Right lobe of liver (tissue), 6 donors: ENCODE measurements around the gene LOXL3. TPM values are rescaled to one million over a fixed set of nuclear protein-coding genes. Genes with fewer than 3 reads are reported as not detected.

Experiments
- ATAC-seq, 4 donors: fragments of 200-7000 bp; cut with Tn5 transposase; one replicate each; pipeline ENCODE4 v1.9.1; 2020; ENCODE audit warnings: mild to moderate bottlenecking in 4 of 4, moderate library complexity in 4 of 4
- DNase-seq, 3 donors: peaks; one replicate each; pipeline ENCODE4 v3.0.0-alpha.2; 2020
- H3K27ac ChIP-seq, 3 donors: fragments of 200-600 bp; one replicate each; pipeline ENCODE4 v1.8.0; 2022
- H3K27me3 ChIP-seq, 2 donors: fragments of 200-600 bp; one replicate each; pipeline ENCODE4 v1.8.0; 2022
- H3K36me3 ChIP-seq, 4 donors: fragments of 200-600 bp; sonication (generic) in 1 of 4; one replicate each; pipeline versions ENCODE4 v1.5.1 to v1.8.0; 2017 to 2022; ENCODE audit warnings: control low read depth in 1 of 4
- H3K4me1 ChIP-seq, 4 donors: fragments of 200-600 bp; sonication (generic) in 1 of 4; one replicate each; pipeline versions ENCODE4 v1.5.1 to v1.8.0; 2017 to 2022; ENCODE audit warnings: control low read depth in 1 of 4
- H3K4me3 ChIP-seq, 3 donors: fragments of 200-600 bp; one replicate each; pipeline ENCODE4 v1.8.0; 2022
- H3K9me3 ChIP-seq, 4 donors: fragments of 200-600 bp; sonication (generic) in 1 of 4; one replicate each; pipeline versions ENCODE4 v1.5.1 to v1.8.0; 2017 to 2022; ENCODE audit warnings: control low read depth in 1 of 4
- CTCF ChIP-seq, 4 donors: fragments of 200-600 bp in 3 of 4; fragments of 450-650 bp in 1 of 4; IDR thresholded peaks; one replicate each; pipeline versions ENCODE4 v1.5.1 to v1.8.0; 2016 to 2022; ENCODE audit warnings: antibody characterized with exemption in 4 of 4, mild to moderate bottlenecking in 2 of 4
- POLR2A ChIP-seq: fragments of 450-650 bp; IDR thresholded peaks from one replicate; pipeline ENCODE4 v1.6.1; 2017; ENCODE audit warnings: antibody characterized with exemption, mild to moderate bottlenecking
- WGBS: methylation state at CpG from one replicate; pipeline ENCODE4 v1.1.6; 2018; ENCODE audit warnings: low coverage, low lambda C conversion rate; ENCODE audit not compliant: insufficient coverage; ENCODE audit errors: missing lambda C conversion rate; 5-methylcytosine and 5-hydroxymethylcytosine counted together
- intact Hi-C, 2 donors: fragments of 100-400 bp; cut with DNase I; formaldehyde crosslinking; loops; one replicate each; pipeline versions ENCODE4 v1.11.2 to v1.14.1; 2022
- total RNA-seq, 6 experiments: library from RNA; depleted of rRNA in 2 of 6; stranded (reverse); fragments of >200 nt in 2 of 6; fragmentation: NEBNext Ultra II Directional in 3 of 6; extraction: Animal tissue kit (Norgen Biotek cat#: 25700) in 3 of 6; gene quantifications; one replicate each; pipeline versions ENCODE4 v1.1.0 to v1.2.4, GENCODE V29; 2016 to 2023
- donor health status: DM: no; HTN: yes; CAD: no.
- donor health status: DM: no; HTN: no; CAD: no.
- donor health status: DM: no; HTN: no; CAD: no.
- donor health status: DM: no; HTN: yes; CAD: no.
- donor health status: DM: no; HTN: yes; CAD: no.

Gene LOXL3
- total RNA-seq, 6 experiments from 2014 or later: 0.92 to 3.3 (median 1.8) TPM

DNA sequence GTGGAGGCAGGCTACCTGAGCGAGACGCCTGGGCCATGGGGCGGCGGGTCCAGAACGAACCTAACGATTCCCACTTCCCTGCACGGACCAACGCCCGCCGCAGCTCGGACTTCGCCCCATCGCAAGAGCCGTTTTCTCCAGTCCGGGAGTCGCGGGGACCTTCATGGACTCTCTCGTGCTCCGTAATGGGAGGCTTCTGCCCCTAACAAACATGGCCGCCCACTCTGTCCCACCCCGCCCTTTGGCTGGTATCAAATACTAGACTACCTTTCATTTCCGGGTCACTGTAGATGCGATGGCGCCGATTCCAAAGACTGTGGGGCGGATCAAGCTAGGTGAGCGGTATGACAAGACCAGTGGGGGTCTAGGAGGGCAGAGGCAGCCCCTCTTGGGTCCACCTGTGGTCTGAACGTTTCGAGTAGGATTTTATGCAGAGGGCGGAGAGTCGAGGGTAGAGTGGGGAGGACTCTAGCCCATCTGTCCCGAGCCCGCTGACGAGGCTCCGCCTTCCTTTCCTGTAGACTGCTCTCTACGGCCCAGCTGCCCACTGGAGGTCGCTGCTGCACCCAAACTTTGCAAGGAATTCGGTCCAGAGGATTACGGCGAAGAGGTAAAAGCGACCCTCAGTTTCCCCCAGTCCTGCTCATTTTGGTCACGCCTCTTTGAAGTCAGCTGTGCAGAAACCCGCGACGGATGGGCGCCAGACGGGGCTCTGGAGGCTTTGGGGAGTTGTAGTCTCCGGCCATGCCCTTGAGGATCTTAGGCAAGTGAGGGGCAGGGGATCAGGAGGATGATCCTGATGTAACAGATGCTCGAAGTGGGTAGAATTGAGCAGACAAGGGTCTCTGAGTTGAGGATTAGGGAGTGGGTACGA lies 70.7 kb downstream of the LOXL3 start, which contains the start of the genes CCDC142 and TTC31:
TSS of gene CCDC142 (minus strand) at position 198 of the 874 bp plus-strand sequence. CDS start at position 37, 161 bp downstream.
TSS of gene TTC31 (plus strand) at position 281 of the 874 bp plus-strand sequence. CDS start at position 296, 15 bp downstream.
- TF ChIP-seq POLR2A (peak; percentile 57), CTCF (IDR thresholded peaks at IDR 0.05) (peak; percentile 88 to 92 (median 90))
- intact Hi-C loops: no loop called here
- ATAC-seq (peak; percentile 92 to 95 (median 93)), DNase-seq (peak; percentile 95 to 97 (median 96))
- WGBS: under 1% methylated on average over 35 of the region's 50 CpGs
- Histone ChIP-seq H3K4me3 (peak within 1 kb of the TSS; percentile 93 to 99 (median 97)), H3K36me3 (peaks cover 0 to 16% (median 2%) of the 10 kb centered on the region in 4 donors), H3K4me1 (peaks cover 0 to 48% (median 16%) of the 10 kb centered on the region in 4 donors), H3K27ac (peak within 1 kb of the TSS; percentile 71 to 84 (median 80)), H3K9me3 (no peaks in the 10 kb centered on the region), H3K27me3 (no peaks in the 10 kb centered on the region)

Other genes starting within 250 kb of the LOXL3 start
- gene SLC4A5, start 210.5 kb downstream of the LOXL3 start, total RNA-seq: 1 to 10 TPM in 2 of 6 experiments, under 1 TPM in 4; 0.12 to 1.2 (median 0.68) TPM
- 10 to 100 TPM; 33.7 to 47.9 (median 37.3) TPM for gene DCTN1, start 173.6 kb downstream of the LOXL3 start, total RNA-seq
- under 1 TPM in 5 of 6 experiments, not detected in 1; 0.18 to 0.56 (median 0.31) TPM for gene C2orf81, start 132.3 kb downstream of the LOXL3 start, total RNA-seq
- 1 to 10 TPM; 1.6 to 5.3 (median 2.2) TPM for gene WDR54, start 132.2 kb downstream of the LOXL3 start, total RNA-seq
- 100 to 1,000 TPM in 2 of 6 experiments, 10 to 100 TPM in 4; 61.5 to 103 (median 83.0) TPM for gene RTKN, start 112.0 kb downstream of the LOXL3 start, total RNA-seq
- gene INO80B, start 98.9 kb downstream of the LOXL3 start, total RNA-seq: 10 to 100 TPM in 5 of 6 experiments, 1 to 10 TPM in 1; 3.4 to 20.3 (median 18.8) TPM
- gene WBP1, start 95.5 kb downstream of the LOXL3 start, total RNA-seq: 10 to 100 TPM; 29.6 to 37.6 (median 32.2) TPM
- gene MOGS, start 88.6 kb downstream of the LOXL3 start, total RNA-seq: 10 to 100 TPM; 41.0 to 45.2 (median 43.6) TPM
- 10 to 100 TPM; 10.7 to 51.9 (median 42.6) TPM for gene MRPL53, start 81.3 kb downstream of the LOXL3 start, total RNA-seq
- gene CCDC142, start 70.9 kb downstream of the LOXL3 start, total RNA-seq: 10 to 100 TPM in 3 of 6 experiments, 1 to 10 TPM in 3; 5.9 to 15.4 (median 11.2) TPM
- 10 to 100 TPM; 14.5 to 31.5 (median 26.7) TPM for gene TTC31, start 70.9 kb downstream of the LOXL3 start, total RNA-seq
- gene LBX2, start 54.3 kb downstream of the LOXL3 start, total RNA-seq: 1 to 10 TPM; 1.4 to 8.4 (median 5.8) TPM
- gene PCGF1, start 46.2 kb downstream of the LOXL3 start, total RNA-seq: 10 to 100 TPM in 5 of 6 experiments, 1 to 10 TPM in 1; 9.6 to 17.5 (median 13.3) TPM
- not detected for gene TLX2, start 39.5 kb downstream of the LOXL3 start, total RNA-seq
- gene DQX1, start 27.7 kb downstream of the LOXL3 start, total RNA-seq: not detected
- 100 to 1,000 TPM in 1 of 6 experiments, 10 to 100 TPM in 5; 64.6 to 109 (median 80.4) TPM for gene AUP1, start 24.2 kb downstream of the LOXL3 start, total RNA-seq
- gene HTRA2, start 24.0 kb downstream of the LOXL3 start, total RNA-seq: 10 to 100 TPM; 12.3 to 20.3 (median 15.2) TPM
- 1 to 10 TPM; 1.9 to 3.7 (median 3.2) TPM for gene DOK1, start 778 bp upstream of the LOXL3 start, total RNA-seq
- not detected for gene M1AP, start 94.4 kb upstream of the LOXL3 start, total RNA-seq
- 1 to 10 TPM; 1.1 to 2.3 (median 1.6) TPM for gene SEMA4F, start 100.3 kb upstream of the LOXL3 start, total RNA-seq